GM23338 (cell line): Measurements from ENCODE around the gene COL4A2. TPM values are rescaled to one million over a fixed set of nuclear protein-coding genes. Genes with fewer than 3 reads are reported as not detected.

Experiments used
- ATAC-seq: fragments of 200-7000 bp; cut with Tn5 transposase; 3 replicates; pipeline ENCODE4 v1.9.1; 2020
- DNase-seq: peaks from one replicate; pipeline ENCODE4 v3.0.0-alpha.2; 2015; ENCODE audit warnings: low spot score
- H2AFZ ChIP-seq: fragments of 200-600 bp; sonication (generic); 2 replicates; pipeline ENCODE4 v1.8.0; 2016; ENCODE audit warnings: antibody characterized with exemption, mild to moderate bottlenecking, moderate library complexity
- H3F3A ChIP-seq: fragments of 200-600 bp; sonication (generic); replicated peaks from 2 replicates; pipeline ENCODE4 v1.8.0; 2017; ENCODE audit warnings: antibody characterized with exemption, mixed run types, low read depth
- H3K27ac ChIP-seq: fragments of 200-600 bp; sonication (generic); 2 replicates; pipeline ENCODE4 v1.6.1; 2016; ENCODE audit warnings: low read depth
- H3K27me3 ChIP-seq: fragments of 200-600 bp; sonication (generic); 2 replicates; pipeline ENCODE4 v1.8.0; 2016; ENCODE audit warnings: mild to moderate bottlenecking, mixed run types, moderate library complexity; ENCODE audit not compliant: insufficient read depth
- H3K36me3 ChIP-seq: fragments of 200-600 bp; sonication (generic); 2 replicates; pipeline ENCODE4 v1.8.0; 2016; ENCODE audit warnings: mild to moderate bottlenecking; ENCODE audit not compliant: insufficient read depth
- H3K4me1 ChIP-seq: fragments of 200-600 bp; sonication (generic); 2 replicates; pipeline ENCODE4 v1.8.0; 2016; ENCODE audit warnings: mild to moderate bottlenecking, moderate library complexity; ENCODE audit not compliant: insufficient read depth
- H3K4me2 ChIP-seq: fragments of 200-600 bp; sonication (generic); 2 replicates; pipeline ENCODE4 v1.7.1; 2017; ENCODE audit warnings: mixed run types
- H3K4me3 ChIP-seq: fragments of 200-600 bp; sonication (generic); 2 replicates; pipeline ENCODE4 v1.6.1; 2016; ENCODE audit warnings: mixed run types
- H3K79me2 ChIP-seq: fragments of 200-600 bp; sonication (generic); replicated peaks from 2 replicates; pipeline ENCODE4 v1.8.0; 2017; ENCODE audit warnings: mild to moderate bottlenecking; ENCODE audit not compliant: insufficient read depth
- H3K9me2 ChIP-seq: fragments of 200-600 bp; sonication (generic); 2 replicates; pipeline ENCODE4 v1.8.0; 2017; ENCODE audit not compliant: insufficient read depth
- H4K20me1 ChIP-seq: fragments of 200-600 bp; sonication (generic); replicated peaks from 2 replicates; pipeline ENCODE4 v1.8.0; 2017; ENCODE audit warnings: mild to moderate bottlenecking; ENCODE audit not compliant: insufficient read depth
- H3K27ac Mint-ChIP-seq: 2 replicates; pipeline ENCODE4 v1.8.0; 2020; ENCODE audit warnings: inconsistent platforms, mild to moderate bottlenecking, moderate library complexity, mixed read lengths
- H3K27me3 Mint-ChIP-seq: 3 replicates; pipeline ENCODE4 v1.8.0; 2022; ENCODE audit warnings: low read depth, mild to moderate bottlenecking, moderate library complexity, mixed read lengths, inconsistent platforms; ENCODE audit not compliant: insufficient read depth, poor library complexity
- H3K36me3 Mint-ChIP-seq: 3 replicates; pipeline ENCODE4 v1.8.0; 2021; ENCODE audit warnings: low read depth, mild to moderate bottlenecking, inconsistent platforms, moderate library complexity, mixed read lengths
- H3K4me1 Mint-ChIP-seq: 3 replicates; pipeline ENCODE4 v1.8.0; 2020; ENCODE audit warnings: mild to moderate bottlenecking, inconsistent platforms, mixed read lengths
- H3K4me3 Mint-ChIP-seq: 3 replicates; pipeline ENCODE4 v1.8.0; 2021; ENCODE audit warnings: moderate library complexity, mild to moderate bottlenecking, inconsistent platforms, mixed read lengths
- H3K9me3 Mint-ChIP-seq: 3 replicates; pipeline ENCODE4 v1.8.0; 2020; ENCODE audit warnings: moderate library complexity, mild to moderate bottlenecking, inconsistent platforms, mixed read lengths
- CREB1 ChIP-seq: fragments of 250-450 bp; sonication (Bioruptor Pico); IDR thresholded peaks from 2 replicates; pipeline ENCODE4 v1.5.0; 2020; ENCODE audit warnings: low read depth, mild to moderate bottlenecking, moderate library complexity
- EZH2phosphoT487 ChIP-seq: fragments of 200-600 bp; sonication (generic); IDR thresholded peaks from one replicate; pipeline ENCODE4 v1.8.1; 2018; ENCODE audit warnings: antibody characterized with exemption; ENCODE audit not compliant: unreplicated experiment
- JUNB ChIP-seq: IDR thresholded peaks from one replicate; pipeline ENCODE4 v1.6.1; 2016; ENCODE audit warnings: antibody characterized with exemption; ENCODE audit not compliant: unreplicated experiment
- NANOG ChIP-seq: IDR thresholded peaks from 2 replicates; pipeline ENCODE4 v1.6.1; 2016; ENCODE audit warnings: antibody characterized with exemption, borderline replicate concordance
- POLR2AphosphoS5 ChIP-seq: IDR thresholded peaks from 2 replicates; pipeline ENCODE4 v1.6.1; 2016; ENCODE audit warnings: antibody characterized with exemption, low read depth
- STAT1 ChIP-seq: IDR thresholded peaks from one replicate; pipeline ENCODE4 v1.6.1; 2016; ENCODE audit warnings: antibody characterized with exemption; ENCODE audit not compliant: unreplicated experiment
- ZNF114 ChIP-seq: fragments of 250-450 bp; sonication (Bioruptor Pico); IDR thresholded peaks from 2 replicates; pipeline ENCODE4 v1.5.0; 2020; ENCODE audit warnings: mild to moderate bottlenecking, moderate library complexity
- ZNF331 ChIP-seq: fragments of 250-450 bp; sonication (Bioruptor Pico); IDR thresholded peaks from 2 replicates; pipeline ENCODE4 v1.5.0; 2020; ENCODE audit warnings: low read depth, mild to moderate bottlenecking, moderate library complexity
- polyA plus RNA-seq: library from polyadenylated mRNA; unstranded; fragments of >200 nt; fragmentation: Nextera tagmentation; extraction: Ambion mirVana; gene quantifications from 2 replicates; pipeline ENCODE4 v1.2.1, GENCODE V29; 2016
- total RNA-seq: library from RNA; depleted of rRNA; stranded (reverse); fragments of >200 nt; shearing (Covaris generic); gene quantifications from 2 replicates; pipeline ENCODE4 v1.2.3, GENCODE V29; 2014
- TF ChIP-seq, protein P1 (sequence below), 2 experiments: fragments of 200-600 bp in 1 of 2; sonication (generic) in 1 of 2; conservative IDR thresholded peaks; 2 replicates each; pipeline versions ENCODE4 v1.5.1 to v1.6.1; 2016 to 2017; ENCODE audit warnings: antibody characterized with exemption in 2 of 2, low read depth in 2 of 2, mild to moderate bottlenecking in 2 of 2, moderate library complexity in 1 of 2
- TF ChIP-seq, protein P2 (sequence below): IDR thresholded peaks from one replicate; pipeline ENCODE4 v1.6.1; 2018; ENCODE audit warnings: antibody characterized with exemption; ENCODE audit not compliant: unreplicated experiment

COL4A2 gene
- total and polyA plus RNA-seq, 2 experiments from 2014 or later, result 37.4 to 131 TPM

DNA sequence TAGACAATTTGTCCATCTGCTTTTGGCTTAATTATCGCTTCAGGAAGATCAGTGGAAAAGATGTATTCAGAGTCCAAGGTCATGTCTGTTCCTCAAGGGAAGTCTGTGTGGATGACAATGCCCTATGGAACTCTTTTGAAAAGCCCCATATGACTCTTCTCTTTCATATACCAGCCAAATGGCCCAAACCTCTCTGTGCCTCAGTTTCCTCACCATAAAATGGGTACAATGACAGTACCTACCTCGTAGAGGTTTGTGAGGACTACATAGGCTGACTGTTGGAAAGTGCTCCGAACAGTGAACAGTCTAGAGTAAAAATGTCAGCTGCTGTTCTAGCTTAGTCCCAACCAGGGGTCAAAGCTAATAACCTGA, 104.6 kb downstream of the COL4A2 start (continued):
- TF ChIP-seq ZNF331 (no peak), STAT1 (no peak), ZNF114 (CRISPR knock-in tag) (no peak)

DNA sequence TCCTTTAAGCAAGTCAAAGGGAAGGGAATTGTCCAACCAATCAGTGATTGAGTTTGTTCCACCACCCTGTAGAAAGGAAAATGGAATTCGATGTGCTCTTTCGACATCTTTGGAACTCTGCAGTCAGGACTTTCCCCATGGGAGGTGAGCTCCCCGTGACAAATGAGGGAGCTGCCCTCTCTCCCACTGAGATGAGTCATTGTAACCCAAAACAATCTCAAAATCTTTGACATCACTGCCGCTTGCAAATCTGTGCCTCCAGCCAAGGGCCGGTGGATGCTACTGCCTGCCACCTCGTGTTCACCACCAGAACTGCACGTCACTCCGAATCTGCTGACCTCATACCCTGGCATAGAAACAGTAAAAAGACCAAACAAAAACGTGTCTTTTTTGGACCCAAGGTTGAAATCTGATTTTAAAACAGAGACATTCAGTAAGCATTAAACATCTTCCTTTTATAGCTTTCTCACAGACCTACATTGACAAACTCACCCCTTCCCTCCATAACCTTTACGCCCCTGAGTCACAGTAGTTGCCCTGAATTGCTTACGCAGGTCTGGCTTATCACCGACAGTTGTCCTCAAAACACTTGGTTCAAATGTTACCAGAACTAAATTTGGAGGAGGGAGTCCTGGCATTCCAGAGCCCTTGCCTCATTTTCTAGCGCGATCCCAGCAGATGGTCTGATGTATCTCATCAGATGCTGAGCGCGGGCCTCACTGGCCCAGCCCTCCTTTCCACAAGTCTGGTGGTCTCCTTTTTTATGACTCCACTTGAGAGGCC, 105.2 kb downstream of the COL4A2 start:
- peak overlapping the region; percentile 48; the same call in 1 of the 2 replicates for H3K27ac ChIP-seq
- Mint-ChIP-seq H3K9me3 (no peaks in the 10 kb centered on the region; the same call in 2 of the 3 replicates), H3K4me1 (peaks cover 28% of the 10 kb centered on the region), H3K36me3 (peaks cover 7% of the 10 kb centered on the region), H3K4me3 (no peak overlapping the region), H3K27ac (peak overlapping the region; percentile 88), H3K27me3 (peaks cover 9% of the 10 kb centered on the region)
- peak; percentile 55 for ATAC-seq
- peak; percentile 87 for DNase-seq
- TF ChIP-seq, protein P1, sequence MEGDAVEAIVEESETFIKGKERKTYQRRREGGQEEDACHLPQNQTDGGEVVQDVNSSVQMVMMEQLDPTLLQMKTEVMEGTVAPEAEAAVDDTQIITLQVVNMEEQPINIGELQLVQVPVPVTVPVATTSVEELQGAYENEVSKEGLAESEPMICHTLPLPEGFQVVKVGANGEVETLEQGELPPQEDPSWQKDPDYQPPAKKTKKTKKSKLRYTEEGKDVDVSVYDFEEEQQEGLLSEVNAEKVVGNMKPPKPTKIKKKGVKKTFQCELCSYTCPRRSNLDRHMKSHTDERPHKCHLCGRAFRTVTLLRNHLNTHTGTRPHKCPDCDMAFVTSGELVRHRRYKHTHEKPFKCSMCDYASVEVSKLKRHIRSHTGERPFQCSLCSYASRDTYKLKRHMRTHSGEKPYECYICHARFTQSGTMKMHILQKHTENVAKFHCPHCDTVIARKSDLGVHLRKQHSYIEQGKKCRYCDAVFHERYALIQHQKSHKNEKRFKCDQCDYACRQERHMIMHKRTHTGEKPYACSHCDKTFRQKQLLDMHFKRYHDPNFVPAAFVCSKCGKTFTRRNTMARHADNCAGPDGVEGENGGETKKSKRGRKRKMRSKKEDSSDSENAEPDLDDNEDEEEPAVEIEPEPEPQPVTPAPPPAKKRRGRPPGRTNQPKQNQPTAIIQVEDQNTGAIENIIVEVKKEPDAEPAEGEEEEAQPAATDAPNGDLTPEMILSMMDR (conservative IDR thresholded peaks at IDR 0.05; ENCODE audit: low read depth in 2 of 2), result peak; percentile 89 to 92
- TF ChIP-seq ZNF331 (no peak), EZH2phosphoT487 (no peak), CREB1 (CRISPR knock-in tag) (peak; percentile 86)
- no peaks in the 10 kb centered on the region for H3K27me3 ChIP-seq
- no peaks in the 10 kb centered on the region for H3K36me3 ChIP-seq
- H2AFZ ChIP-seq, result no peak overlapping the region
- peaks cover 2% of the 10 kb centered on the region; the same call in 1 of the 2 replicates for H4K20me1 ChIP-seq
- no peak overlapping the region for H3K4me2 ChIP-seq
- no peaks in the 10 kb centered on the region for H3K79me2 ChIP-seq
- peaks cover 2% of the 10 kb centered on the region; the same call in 1 of the 2 replicates for H3K4me1 ChIP-seq
- no peak overlapping the region for H3K4me3 ChIP-seq
- H3F3A ChIP-seq, result no peaks in the 10 kb centered on the region
- no peaks in the 10 kb centered on the region for H3K9me2 ChIP-seq

DNA sequence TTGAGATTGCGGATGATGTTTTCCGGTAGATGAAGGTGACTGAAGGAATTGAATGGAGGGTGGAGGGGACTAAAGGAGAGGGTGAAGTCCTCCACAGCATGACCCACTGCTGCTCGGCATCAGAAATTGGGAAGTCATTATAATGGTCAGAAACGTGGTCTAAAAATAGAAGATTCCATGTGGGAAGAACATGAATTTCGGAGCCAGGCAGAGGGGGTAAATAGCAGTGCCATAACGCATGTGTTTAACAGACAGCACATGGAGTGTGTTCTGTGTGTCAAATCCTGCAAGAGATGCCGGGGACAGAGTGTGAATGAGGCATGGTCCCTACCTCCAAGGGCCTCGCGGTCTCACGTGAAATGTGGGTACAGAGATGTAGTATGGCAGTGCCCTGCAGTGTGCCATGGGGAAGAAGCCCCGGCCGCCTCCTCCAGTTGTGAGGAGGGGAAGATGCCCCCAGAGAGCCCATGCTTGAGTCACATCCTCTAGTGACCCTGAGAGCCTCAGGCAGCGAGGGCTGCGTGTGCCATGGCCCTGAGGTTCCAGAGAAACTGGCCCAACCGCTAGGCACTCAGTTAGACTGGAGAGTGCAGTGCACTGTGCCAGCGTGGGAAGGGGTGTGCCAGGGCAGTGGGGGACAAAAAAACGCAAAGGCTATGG, 106.1 kb downstream of the COL4A2 start:
- Mint-ChIP-seq H3K9me3 (no peaks in the 10 kb centered on the region), H3K27me3 (peaks cover 5% of the 10 kb centered on the region), H3K4me3 (no peak overlapping the region; the same call in 2 of the 3 replicates), H3K36me3 (no peaks in the 10 kb centered on the region; the same call in 1 of the 3 replicates), H3K27ac (peak overlapping the region; percentile 88), H3K4me1 (peaks cover 21% of the 10 kb centered on the region)
- peak overlapping the region; percentile 48; the same call in 1 of the 2 replicates for H3K27ac ChIP-seq
- H3F3A ChIP-seq, result no peaks in the 10 kb centered on the region
- H3K4me3 ChIP-seq, result no peak overlapping the region
- no peaks in the 10 kb centered on the region for H3K36me3 ChIP-seq
- DNase-seq, result no peak
- H4K20me1 ChIP-seq, result peaks cover 6% of the 10 kb centered on the region; the same call in 1 of the 2 replicates
- ATAC-seq, result no peak
- H3K9me2 ChIP-seq, result no peaks in the 10 kb centered on the region
- no peaks in the 10 kb centered on the region for H3K27me3 ChIP-seq
- no peaks in the 10 kb centered on the region; the same call in 1 of the 2 replicates for H3K4me1 ChIP-seq
- no peak overlapping the region for H3K4me2 ChIP-seq
- no peak overlapping the region for H2AFZ ChIP-seq
- H3K79me2 ChIP-seq, result no peaks in the 10 kb centered on the region
- TF ChIP-seq STAT1, result no peak
- no peak for TF ChIP-seq POLR2AphosphoS5
- no peak for TF ChIP-seq ZNF114 (CRISPR knock-in tag)
- TF ChIP-seq, protein P2, sequence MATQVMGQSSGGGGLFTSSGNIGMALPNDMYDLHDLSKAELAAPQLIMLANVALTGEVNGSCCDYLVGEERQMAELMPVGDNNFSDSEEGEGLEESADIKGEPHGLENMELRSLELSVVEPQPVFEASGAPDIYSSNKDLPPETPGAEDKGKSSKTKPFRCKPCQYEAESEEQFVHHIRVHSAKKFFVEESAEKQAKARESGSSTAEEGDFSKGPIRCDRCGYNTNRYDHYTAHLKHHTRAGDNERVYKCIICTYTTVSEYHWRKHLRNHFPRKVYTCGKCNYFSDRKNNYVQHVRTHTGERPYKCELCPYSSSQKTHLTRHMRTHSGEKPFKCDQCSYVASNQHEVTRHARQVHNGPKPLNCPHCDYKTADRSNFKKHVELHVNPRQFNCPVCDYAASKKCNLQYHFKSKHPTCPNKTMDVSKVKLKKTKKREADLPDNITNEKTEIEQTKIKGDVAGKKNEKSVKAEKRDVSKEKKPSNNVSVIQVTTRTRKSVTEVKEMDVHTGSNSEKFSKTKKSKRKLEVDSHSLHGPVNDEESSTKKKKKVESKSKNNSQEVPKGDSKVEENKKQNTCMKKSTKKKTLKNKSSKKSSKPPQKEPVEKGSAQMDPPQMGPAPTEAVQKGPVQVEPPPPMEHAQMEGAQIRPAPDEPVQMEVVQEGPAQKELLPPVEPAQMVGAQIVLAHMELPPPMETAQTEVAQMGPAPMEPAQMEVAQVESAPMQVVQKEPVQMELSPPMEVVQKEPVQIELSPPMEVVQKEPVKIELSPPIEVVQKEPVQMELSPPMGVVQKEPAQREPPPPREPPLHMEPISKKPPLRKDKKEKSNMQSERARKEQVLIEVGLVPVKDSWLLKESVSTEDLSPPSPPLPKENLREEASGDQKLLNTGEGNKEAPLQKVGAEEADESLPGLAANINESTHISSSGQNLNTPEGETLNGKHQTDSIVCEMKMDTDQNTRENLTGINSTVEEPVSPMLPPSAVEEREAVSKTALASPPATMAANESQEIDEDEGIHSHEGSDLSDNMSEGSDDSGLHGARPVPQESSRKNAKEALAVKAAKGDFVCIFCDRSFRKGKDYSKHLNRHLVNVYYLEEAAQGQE, result no peak
- no peak for TF ChIP-seq JUNB
- TF ChIP-seq NANOG, result no peak
